CD14-positive monocyte (primary cell): ENCODE data around the gene TBCK. TPM values are rescaled to one million over a fixed set of nuclear protein-coding genes. Genes with fewer than 3 reads are reported as not detected.

ENCODE experiments used
- DNase-seq, 3 donors: peaks; one replicate each; pipeline ENCODE4 v3.0.0-alpha.2; 2011 to 2022
- H2AFZ ChIP-seq: 2 replicates; pipeline ENCODE4 v1.6.0; 2012; ENCODE audit warnings: mild to moderate bottlenecking, low read depth, low read length, inconsistent platforms; ENCODE audit not compliant: insufficient read depth, poor library complexity, severe bottlenecking
- H3K27ac ChIP-seq, 2 donors: 1 replicate in 1 of 2; 2 replicates in 1 of 2; pipeline ENCODE4 v1.5.1; 2012 to 2013; ENCODE audit warnings: low read length in 2 of 2, control low read depth in 1 of 2, inconsistent platforms in 1 of 2, low read depth in 1 of 2, mild to moderate bottlenecking in 1 of 2
- H3K27me3 ChIP-seq, 2 donors: one replicate each; pipeline versions ENCODE4 v1.6.0 to v1.6.1; 2011 to 2013; ENCODE audit warnings: low read length in 2 of 2; ENCODE audit not compliant: control insufficient read depth in 2 of 2, insufficient read depth in 2 of 2
- H3K36me3 ChIP-seq, 2 donors: replicated peaks in 1 of 2; 1 replicate in 1 of 2; 2 replicates in 1 of 2; pipeline versions ENCODE4 v1.5.1 to v1.6.1; 2012 to 2013; ENCODE audit warnings: low read length in 2 of 2, control low read depth in 1 of 2, inconsistent platforms in 1 of 2, mild to moderate bottlenecking in 1 of 2; ENCODE audit not compliant: insufficient read depth in 2 of 2, control insufficient read depth in 1 of 2
- H3K4me1 ChIP-seq, 2 donors: 1 replicate in 1 of 2; 2 replicates in 1 of 2; pipeline versions ENCODE4 v1.5.1 to v1.6.1; 2012 to 2013; ENCODE audit warnings: low read length in 2 of 2, control low read depth in 1 of 2, inconsistent platforms in 1 of 2, mild to moderate bottlenecking in 1 of 2, moderate library complexity in 1 of 2; ENCODE audit not compliant: insufficient read depth in 2 of 2, control insufficient read depth in 1 of 2
- H3K4me2 ChIP-seq: replicated peaks from 2 replicates; pipeline ENCODE3; 2012; ENCODE audit warnings: low read length, moderate library complexity, mild to moderate bottlenecking; ENCODE audit not compliant: poor library complexity, severe bottlenecking; ENCODE audit errors: extremely low read depth
- H3K4me3 ChIP-seq, 3 experiments: fragments of 200-600 bp in 1 of 3; sonication (generic) in 1 of 3; replicated peaks in 1 of 3; 1 replicate in 2 of 3; 2 replicates in 1 of 3; pipeline ENCODE4 v1.5.1; 2011 to 2013; ENCODE audit warnings: low read length in 3 of 3, mild to moderate bottlenecking in 3 of 3, control low read depth in 2 of 3, low read depth in 2 of 3, inconsistent platforms in 1 of 3, moderate library complexity in 1 of 3
- H3K79me2 ChIP-seq: 2 replicates; pipeline ENCODE4 v1.6.0; 2012; ENCODE audit warnings: mild to moderate bottlenecking, control low read depth, inconsistent platforms, low read length, moderate library complexity; ENCODE audit not compliant: insufficient read depth
- H3K9ac ChIP-seq: 2 replicates; pipeline ENCODE4 v1.6.0; 2017; ENCODE audit warnings: low read length, mild to moderate bottlenecking; ENCODE audit not compliant: insufficient read depth, poor library complexity, severe bottlenecking
- H3K9me3 ChIP-seq, 2 donors: replicated peaks in 1 of 2; 1 replicate in 1 of 2; 2 replicates in 1 of 2; pipeline versions ENCODE4 v1.5.1 to v1.6.1; 2012 to 2013; ENCODE audit warnings: low read length in 2 of 2, control low read depth in 1 of 2; ENCODE audit not compliant: control insufficient read depth in 1 of 2, insufficient read depth in 1 of 2
- H4K20me1 ChIP-seq: 2 replicates; pipeline ENCODE4 v1.6.0; 2012; ENCODE audit warnings: mild to moderate bottlenecking, low read length, control low read depth, moderate library complexity; ENCODE audit not compliant: insufficient read depth
- H3K27ac Mint-ChIP-seq, 7 donors: one replicate each; pipeline ENCODE4 v1.8.0; 2020; ENCODE audit warnings: mild to moderate bottlenecking in 7 of 7, mixed read lengths in 7 of 7, moderate library complexity in 6 of 7, inconsistent platforms in 2 of 7
- H3K27me3 Mint-ChIP-seq, 3 donors: one replicate each; pipeline ENCODE4 v1.8.0; 2021 to 2022; ENCODE audit warnings: low read depth in 3 of 3, mild to moderate bottlenecking in 3 of 3, mixed read lengths in 3 of 3, moderate library complexity in 3 of 3, inconsistent platforms in 1 of 3
- H3K36me3 Mint-ChIP-seq, 2 donors: one replicate each; pipeline ENCODE4 v1.8.0; 2020; ENCODE audit warnings: mixed read lengths in 2 of 2, inconsistent platforms in 1 of 2, mild to moderate bottlenecking in 1 of 2
- H3K4me1 Mint-ChIP-seq: one replicate; pipeline ENCODE4 v1.8.0; 2020; ENCODE audit warnings: mild to moderate bottlenecking, mixed read lengths
- H3K4me3 Mint-ChIP-seq, 2 donors: one replicate each; pipeline ENCODE4 v1.8.0; 2020; ENCODE audit warnings: mild to moderate bottlenecking in 2 of 2, mixed read lengths in 2 of 2, moderate library complexity in 1 of 2
- H3K9me3 Mint-ChIP-seq, 7 donors: one replicate each; pipeline ENCODE4 v1.8.0; 2020 to 2022; ENCODE audit warnings: mixed read lengths in 7 of 7, mild to moderate bottlenecking in 6 of 7, moderate library complexity in 6 of 7, inconsistent platforms in 2 of 7
- WGBS: methylation state at CpG from one replicate; pipeline ENCODE4 v1.1.5; 2013; ENCODE audit warnings: missing lambda C conversion rate; ENCODE audit not compliant: insufficient coverage; 5-methylcytosine and 5-hydroxymethylcytosine counted together
- intact Hi-C, 2 donors: fragments of 100-400 bp; cut with micrococcal nuclease; formaldehyde crosslinking; loops; one replicate each; pipeline versions ENCODE4 v1.15.0 to v1.15.1; 2023
- polyA plus RNA-seq, 3 donors: library from polyadenylated mRNA; depleted of rRNA in 1 of 3; unstranded in 2 of 3; stranded (reverse) in 1 of 3; fragments of 300-500 nt in 2 of 3; fragments of >200 nt in 1 of 3; fragmentation: Illumina TruSeq in 2 of 3; gene quantifications; 1 replicate in 2 of 3; 2 replicates in 1 of 3; pipeline ENCODE4 v1.2.3, GENCODE V29; 2012 to 2021
- TF ChIP-seq, protein P1 (sequence below): fragments of 200-600 bp; IDR thresholded peaks from one replicate; pipeline ENCODE4 v1.8.0; 2022; ENCODE audit warnings: antibody characterized with exemption, mild to moderate bottlenecking

TBCK gene
- polyA plus RNA-seq, 3 donors, result 8.0 to 14.0 (median 12.5) TPM

DNA sequence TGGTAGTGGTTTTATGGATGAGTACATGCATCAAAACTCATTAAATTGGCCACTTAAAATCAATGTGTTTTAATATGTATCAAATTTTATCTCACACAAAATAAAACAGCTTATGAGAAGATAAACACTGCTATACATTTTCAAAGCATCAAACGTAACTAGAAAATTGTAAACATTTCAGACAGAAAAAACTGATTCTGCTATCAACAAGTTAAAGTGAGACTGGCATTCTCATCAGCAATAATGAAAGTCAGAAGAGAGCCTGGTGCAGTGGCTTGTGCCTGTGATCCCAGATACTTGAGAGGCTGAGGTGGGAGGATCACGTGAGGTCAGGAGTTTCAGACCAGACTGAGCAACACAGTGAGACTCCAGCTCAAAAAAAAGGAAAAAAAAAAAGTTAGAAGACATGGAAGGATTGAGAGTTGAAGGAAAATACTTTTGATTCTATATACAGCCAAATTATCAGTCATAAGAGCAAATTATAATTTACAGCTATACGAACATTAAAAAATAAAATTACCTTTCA, 2.9 kb downstream of the TBCK start:
- Histone ChIP-seq H3K36me3 (peaks cover 6 to 7% of the 10 kb centered on the region in 2 donors), H3K27ac (no peak overlapping the region), H2AFZ (no peak overlapping the region), H3K4me1 (peaks cover 20 to 24% of the 10 kb centered on the region in 2 donors), H3K9me3 (no peaks in the 10 kb centered on the region), H3K27me3 (no peaks in the 10 kb centered on the region), H3K4me3 (no peak overlapping the region), H3K9ac (no peak overlapping the region), H4K20me1 (no peaks in the 10 kb centered on the region), H3K4me2 (no peak overlapping the region), H3K79me2 (peaks cover 63% of the 10 kb centered on the region)
- TF ChIP-seq, protein P1, sequence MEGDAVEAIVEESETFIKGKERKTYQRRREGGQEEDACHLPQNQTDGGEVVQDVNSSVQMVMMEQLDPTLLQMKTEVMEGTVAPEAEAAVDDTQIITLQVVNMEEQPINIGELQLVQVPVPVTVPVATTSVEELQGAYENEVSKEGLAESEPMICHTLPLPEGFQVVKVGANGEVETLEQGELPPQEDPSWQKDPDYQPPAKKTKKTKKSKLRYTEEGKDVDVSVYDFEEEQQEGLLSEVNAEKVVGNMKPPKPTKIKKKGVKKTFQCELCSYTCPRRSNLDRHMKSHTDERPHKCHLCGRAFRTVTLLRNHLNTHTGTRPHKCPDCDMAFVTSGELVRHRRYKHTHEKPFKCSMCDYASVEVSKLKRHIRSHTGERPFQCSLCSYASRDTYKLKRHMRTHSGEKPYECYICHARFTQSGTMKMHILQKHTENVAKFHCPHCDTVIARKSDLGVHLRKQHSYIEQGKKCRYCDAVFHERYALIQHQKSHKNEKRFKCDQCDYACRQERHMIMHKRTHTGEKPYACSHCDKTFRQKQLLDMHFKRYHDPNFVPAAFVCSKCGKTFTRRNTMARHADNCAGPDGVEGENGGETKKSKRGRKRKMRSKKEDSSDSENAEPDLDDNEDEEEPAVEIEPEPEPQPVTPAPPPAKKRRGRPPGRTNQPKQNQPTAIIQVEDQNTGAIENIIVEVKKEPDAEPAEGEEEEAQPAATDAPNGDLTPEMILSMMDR, result no peak
- Mint-ChIP-seq H3K27me3 (peaks cover 0 to 2% (median 0%) of the 10 kb centered on the region in 3 donors), H3K27ac (peak overlapping the region in 3 of 7 donors; percentile 40 to 68 (median 52)), H3K9me3 (no peaks in the 10 kb centered on the region), H3K36me3 (peaks cover 7% of the 10 kb centered on the region in 2 donors), H3K4me3 (no peak overlapping the region), H3K4me1 (peaks cover 7% of the 10 kb centered on the region)
- intact Hi-C loops, result no loop called here
- 80% methylated on average over 2 of the region's 3 CpGs for WGBS
- DNase-seq, result no peak

DNA sequence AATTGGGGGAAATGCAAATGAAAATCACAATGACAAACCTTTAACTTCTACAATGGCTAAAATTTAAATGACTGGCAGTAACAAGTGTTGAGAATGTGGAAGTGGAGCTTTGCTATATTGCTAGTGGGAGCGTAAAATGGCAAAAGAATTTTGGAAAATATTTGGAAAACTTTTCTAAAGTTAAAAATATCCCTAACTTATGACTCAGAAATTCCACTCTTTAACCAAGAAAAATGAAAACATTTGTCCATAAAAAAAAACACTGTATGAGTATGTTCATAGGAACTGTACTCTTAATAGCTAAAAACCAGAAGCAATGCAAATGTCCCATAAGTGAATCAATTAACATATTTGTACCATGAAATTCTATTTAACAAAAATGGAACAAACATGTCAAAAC, 3.6 kb downstream of the TBCK start:
- TF ChIP-seq, protein P1, result no peak
- no peaks in the 10 kb centered on the region for H4K20me1 ChIP-seq
- H3K9ac ChIP-seq, result no peak overlapping the region
- H3K4me2 ChIP-seq, result no peak overlapping the region
- no peak overlapping the region for H2AFZ ChIP-seq
- Mint-ChIP-seq H3K27ac (peak overlapping the region in 1 of 7 donors; percentile 35), H3K4me3 (no peak overlapping the region), H3K4me1 (peaks cover 7% of the 10 kb centered on the region), H3K27me3 (peaks cover 0 to 2% (median 0%) of the 10 kb centered on the region in 3 donors), H3K9me3 (no peaks in the 10 kb centered on the region), H3K36me3 (peaks cover 7 to 10% of the 10 kb centered on the region in 2 donors)
- no peak overlapping the region for H3K4me3 ChIP-seq
- H3K36me3 ChIP-seq, result peaks cover 8 to 12% of the 10 kb centered on the region in 2 donors
- no peaks in the 10 kb centered on the region for H3K27me3 ChIP-seq
- peaks cover 14 to 17% of the 10 kb centered on the region in 2 donors for H3K4me1 ChIP-seq
- H3K9me3 ChIP-seq, result no peaks in the 10 kb centered on the region
- intact Hi-C loops, result no loop called here
- H3K79me2 ChIP-seq, result peaks cover 56% of the 10 kb centered on the region
- no CpG with 5 or more reads among the region's 1 CpG for WGBS
- DNase-seq, result no peak
- H3K27ac ChIP-seq, result no peak overlapping the region
